Caco-2 (cell line): ENCODE measurements around the gene FBXO28. TPM values are rescaled to one million over a fixed set of nuclear protein-coding genes. Genes with fewer than 3 reads are reported as not detected.

Experiments
- BruUV-seq: library from RNA; stranded (reverse); fragments of 400-500 nt; replicated peaks from 2 replicates; lab custom pipeline; 2021; lab: Mats Ljungman, UMichigan
- CTCF ChIA-PET: fragments of 300-600 bp; sonication (Branson Sonifier 250); formaldehyde crosslinking; loops from one replicate; lab custom pipeline; 2022; ENCODE audit warnings: antibody characterized with exemption; lab: Charles Lee
- POLR2A ChIA-PET: fragments of 300-600 bp; sonication (Branson Sonifier 250); formaldehyde crosslinking; loops from one replicate; lab custom pipeline; 2022; ENCODE audit warnings: antibody characterized with exemption; lab: Charles Lee
- DNase-seq, 2 experiments: peaks; one replicate each; pipeline versions ENCODE4 v3.0.0 to v3.0.0-alpha.2; 2020 to 2022
- H3K27me3 ChIP-seq: replicated peaks from 2 replicates; pipeline ENCODE4 v1.6.0; 2011; ENCODE audit warnings: low read length; ENCODE audit not compliant: control insufficient read depth, insufficient read depth
- H3K36me3 ChIP-seq: 2 replicates; pipeline ENCODE4 v1.5.1; 2011; ENCODE audit warnings: low read length; ENCODE audit not compliant: control insufficient read depth, insufficient read depth
- H3K4me1 ChIP-seq: fragments of 250-450 bp; sonication (Bioruptor Pico); 2 replicates; pipeline ENCODE4 v1.5.1; 2020; ENCODE audit warnings: mild to moderate bottlenecking
- H3K4me3 ChIP-seq: 2 replicates; pipeline ENCODE4 v1.5.1; 2011; ENCODE audit warnings: low read depth, mild to moderate bottlenecking, control low read depth, low read length
- H3K9me3 ChIP-seq: fragments of 250-450 bp; sonication (Bioruptor Pico); 2 replicates; pipeline ENCODE4 v1.5.1; 2020; ENCODE audit warnings: mild to moderate bottlenecking, moderate library complexity
- H3K27ac Mint-ChIP-seq: one replicate; pipeline ENCODE4 v1.8.0; 2022; ENCODE audit warnings: mixed read lengths; ENCODE audit not compliant: unreplicated experiment
- H3K27me3 Mint-ChIP-seq: one replicate; pipeline ENCODE4 v1.8.0; 2022; ENCODE audit warnings: mixed read lengths; ENCODE audit not compliant: insufficient read depth, unreplicated experiment
- H3K36me3 Mint-ChIP-seq: one replicate; pipeline ENCODE4 v1.8.0; 2022; ENCODE audit warnings: mild to moderate bottlenecking, mixed read lengths; ENCODE audit not compliant: insufficient read depth, unreplicated experiment
- H3K4me1 Mint-ChIP-seq: one replicate; pipeline ENCODE4 v1.8.0; 2022; ENCODE audit warnings: low read depth, mixed read lengths; ENCODE audit not compliant: unreplicated experiment
- H3K4me3 Mint-ChIP-seq: one replicate; pipeline ENCODE4 v1.8.0; 2022; ENCODE audit warnings: mild to moderate bottlenecking, moderate library complexity, mixed read lengths; ENCODE audit not compliant: unreplicated experiment
- H3K9me3 Mint-ChIP-seq: one replicate; pipeline ENCODE4 v1.8.0; 2022; ENCODE audit warnings: mixed read lengths; ENCODE audit not compliant: unreplicated experiment
- intact Hi-C: fragments of 100-400 bp; cut with micrococcal nuclease; formaldehyde crosslinking; loops from one replicate; pipeline ENCODE4 v1.10.0; 2022; ENCODE audit not compliant: unreplicated experiment
- total RNA-seq: library from RNA; stranded (reverse); gene quantifications from 2 replicates; pipeline ENCODE4 v1.2.3, GENCODE V29; 2022
- TF ChIP-seq, protein P1 (sequence below), 2 experiments: fragments of 200-600 bp in 1 of 2; IDR thresholded peaks; 1 replicate in 1 of 2; 2 replicates in 1 of 2; pipeline versions ENCODE4 v1.5.1 to v1.8.0; 2011 to 2022; ENCODE audit warnings: antibody characterized with exemption in 1 of 2, control low read depth in 1 of 2, inconsistent platforms in 1 of 2, low read depth in 1 of 2, low read length in 1 of 2, mild to moderate bottlenecking in 1 of 2, moderate library complexity in 1 of 2; ENCODE audit not compliant: insufficient read depth in 1 of 2, severe bottlenecking in 1 of 2, unreplicated experiment in 1 of 2

Gene FBXO28
- total RNA-seq, 1 experiment from 2014 or later, result 31.3 TPM

DNA sequence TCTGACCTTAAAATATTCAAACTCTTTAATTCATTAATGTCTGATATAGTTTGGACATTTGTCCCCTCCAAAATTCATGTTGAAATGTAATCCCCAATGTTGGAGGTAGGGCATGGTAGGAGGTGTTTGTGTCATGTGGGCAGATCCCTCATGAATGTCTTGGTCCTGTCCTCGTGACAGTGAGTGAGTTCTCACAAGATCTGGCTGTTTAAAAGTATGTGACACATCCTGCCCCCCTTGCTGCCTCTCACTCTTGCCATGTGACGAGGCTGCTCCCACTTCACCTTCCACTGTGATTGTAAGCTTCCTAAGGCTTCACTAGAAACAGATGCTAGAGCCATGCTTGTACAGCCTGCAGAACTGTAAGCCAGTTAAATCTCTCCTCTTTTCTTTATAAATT lies 21.3 kb upstream of the FBXO28 start:
- no peaks in the 10 kb centered on the region for H3K4me1 ChIP-seq
- Mint-ChIP-seq H3K4me1 (no peaks in the 10 kb centered on the region), H3K36me3 (no peaks in the 10 kb centered on the region), H3K4me3 (no peak overlapping the region), H3K9me3 (peaks cover 9% of the 10 kb centered on the region), H3K27me3 (peaks cover 8% of the 10 kb centered on the region), H3K27ac (no peak overlapping the region)
- no peak overlapping the region for H3K4me3 ChIP-seq
- intact Hi-C loops, result no loop called here
- ChIA-PET POLR2A (no interaction called here), CTCF (no interaction called here)
- DNase-seq, result no peak
- BruUV-seq, result no TSS peak
- H3K27me3 ChIP-seq, result no peaks in the 10 kb centered on the region
- no peaks in the 10 kb centered on the region for H3K9me3 ChIP-seq
- TF ChIP-seq, protein P1, sequence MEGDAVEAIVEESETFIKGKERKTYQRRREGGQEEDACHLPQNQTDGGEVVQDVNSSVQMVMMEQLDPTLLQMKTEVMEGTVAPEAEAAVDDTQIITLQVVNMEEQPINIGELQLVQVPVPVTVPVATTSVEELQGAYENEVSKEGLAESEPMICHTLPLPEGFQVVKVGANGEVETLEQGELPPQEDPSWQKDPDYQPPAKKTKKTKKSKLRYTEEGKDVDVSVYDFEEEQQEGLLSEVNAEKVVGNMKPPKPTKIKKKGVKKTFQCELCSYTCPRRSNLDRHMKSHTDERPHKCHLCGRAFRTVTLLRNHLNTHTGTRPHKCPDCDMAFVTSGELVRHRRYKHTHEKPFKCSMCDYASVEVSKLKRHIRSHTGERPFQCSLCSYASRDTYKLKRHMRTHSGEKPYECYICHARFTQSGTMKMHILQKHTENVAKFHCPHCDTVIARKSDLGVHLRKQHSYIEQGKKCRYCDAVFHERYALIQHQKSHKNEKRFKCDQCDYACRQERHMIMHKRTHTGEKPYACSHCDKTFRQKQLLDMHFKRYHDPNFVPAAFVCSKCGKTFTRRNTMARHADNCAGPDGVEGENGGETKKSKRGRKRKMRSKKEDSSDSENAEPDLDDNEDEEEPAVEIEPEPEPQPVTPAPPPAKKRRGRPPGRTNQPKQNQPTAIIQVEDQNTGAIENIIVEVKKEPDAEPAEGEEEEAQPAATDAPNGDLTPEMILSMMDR (IDR thresholded peaks at IDR 0.05; ENCODE audit: insufficient read depth in 1 of 2, low read depth in 1 of 2, low read length in 1 of 2, severe bottlenecking in 1 of 2, unreplicated experiment in 1 of 2), result no peak
- no peaks in the 10 kb centered on the region for H3K36me3 ChIP-seq

DNA sequence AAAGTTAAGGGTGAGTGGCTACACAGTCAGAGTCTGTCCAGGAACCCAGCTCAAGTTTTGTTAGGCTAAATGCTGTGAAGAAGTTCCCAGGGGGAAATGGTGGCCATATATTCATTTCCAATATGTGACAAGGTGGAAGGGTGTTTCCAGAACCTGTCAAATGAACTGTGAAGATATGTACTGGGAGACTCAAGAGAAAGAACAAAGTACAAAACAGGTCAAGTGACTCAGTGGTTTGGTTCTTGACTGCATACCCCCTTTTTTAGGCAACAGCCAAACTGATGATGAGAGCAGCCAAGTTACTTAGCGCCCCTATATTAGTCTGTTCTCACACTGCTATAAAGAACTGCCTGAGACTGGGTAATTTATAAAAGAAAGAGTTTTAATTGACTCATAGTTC lies 18.6 kb upstream of the FBXO28 start:
- no peaks in the 10 kb centered on the region for H3K27me3 ChIP-seq
- H3K27me3 Mint-ChIP-seq, result peaks cover 4% of the 10 kb centered on the region
- H3K4me3 Mint-ChIP-seq, result no peak overlapping the region
- no TSS peak for BruUV-seq
- CTCF ChIA-PET, result no interaction called here
- intact Hi-C loops, result no loop called here
- H3K9me3 ChIP-seq, result no peaks in the 10 kb centered on the region
- H3K36me3 ChIP-seq, result no peaks in the 10 kb centered on the region
- no peak overlapping the region for H3K27ac Mint-ChIP-seq
- H3K9me3 Mint-ChIP-seq, result peaks cover 9% of the 10 kb centered on the region
- no peaks in the 10 kb centered on the region for H3K36me3 Mint-ChIP-seq
- H3K4me1 ChIP-seq, result no peaks in the 10 kb centered on the region
- H3K4me3 ChIP-seq, result no peak overlapping the region
- POLR2A ChIA-PET, result no interaction called here
- TF ChIP-seq, protein P1 (IDR thresholded peaks at IDR 0.05; ENCODE audit: insufficient read depth in 1 of 2, low read depth in 1 of 2, low read length in 1 of 2, severe bottlenecking in 1 of 2, unreplicated experiment in 1 of 2), result no peak
- no peaks in the 10 kb centered on the region for H3K4me1 Mint-ChIP-seq
- no peak for DNase-seq

DNA sequence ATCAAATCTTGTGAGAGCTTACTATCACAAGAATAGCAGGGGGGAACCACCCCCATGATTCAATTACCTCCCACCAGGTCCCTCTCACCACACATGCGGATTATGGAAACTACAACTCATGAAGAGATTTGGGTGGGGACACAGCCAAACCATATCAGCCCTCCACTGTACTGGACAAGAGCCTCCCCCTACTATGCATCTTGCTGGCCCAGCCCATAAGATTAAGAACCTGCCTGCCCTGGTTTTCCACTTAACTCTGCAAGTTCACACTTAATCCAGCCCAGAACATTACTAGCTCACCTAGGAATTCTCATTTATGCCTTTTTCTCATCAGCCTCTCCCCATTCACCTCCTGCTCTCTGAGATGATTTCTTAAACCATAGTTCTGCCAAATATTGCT lies 18.0 kb upstream of the FBXO28 start:
- H3K4me3 ChIP-seq, result no peak overlapping the region

More for the DNA sequence above, 18.0 kb upstream of the FBXO28 start:
- H3K9me3 ChIP-seq, result no peaks in the 10 kb centered on the region
- ChIA-PET POLR2A (no interaction called here), CTCF (no interaction called here)
- H3K36me3 Mint-ChIP-seq, result no peaks in the 10 kb centered on the region
- H3K9me3 Mint-ChIP-seq, result peaks cover 7% of the 10 kb centered on the region
- intact Hi-C loops, result no loop called here
- no TSS peak for BruUV-seq
- no peaks in the 10 kb centered on the region for H3K27me3 ChIP-seq
- H3K4me3 Mint-ChIP-seq, result no peak overlapping the region
- H3K27ac Mint-ChIP-seq, result no peak overlapping the region
- H3K36me3 ChIP-seq, result no peaks in the 10 kb centered on the region
- no peaks in the 10 kb centered on the region for H3K4me1 Mint-ChIP-seq
- peaks cover 4% of the 10 kb centered on the region for H3K27me3 Mint-ChIP-seq
- TF ChIP-seq, protein P1 (IDR thresholded peaks at IDR 0.05; ENCODE audit: insufficient read depth in 1 of 2, low read depth in 1 of 2, low read length in 1 of 2, severe bottlenecking in 1 of 2, unreplicated experiment in 1 of 2), result no peak
- no peaks in the 10 kb centered on the region for H3K4me1 ChIP-seq
- no peak for DNase-seq
